ENCODE results near the gene GALNT11.

GALNT11 gene

DNA sequence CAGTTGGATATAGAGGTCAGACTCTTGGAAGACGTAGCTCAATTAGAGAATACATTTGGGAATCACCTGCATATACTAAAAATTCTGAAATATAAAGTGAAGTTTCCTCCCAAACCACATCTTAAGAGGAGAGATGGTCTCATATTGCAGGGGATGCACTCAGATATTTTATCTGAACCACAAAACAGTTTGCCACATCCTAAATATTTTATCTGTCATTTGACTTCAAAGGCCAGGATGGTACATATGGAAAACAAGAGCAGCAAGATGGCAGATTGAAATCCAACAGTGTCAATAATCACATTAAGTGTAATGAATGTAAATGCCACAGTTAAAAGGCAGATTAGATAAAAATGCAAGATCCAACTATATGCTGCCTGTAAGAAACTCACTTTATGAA is 97.1 kb downstream of the GALNT11 start:
- no peak for DNase-seq

DNA sequence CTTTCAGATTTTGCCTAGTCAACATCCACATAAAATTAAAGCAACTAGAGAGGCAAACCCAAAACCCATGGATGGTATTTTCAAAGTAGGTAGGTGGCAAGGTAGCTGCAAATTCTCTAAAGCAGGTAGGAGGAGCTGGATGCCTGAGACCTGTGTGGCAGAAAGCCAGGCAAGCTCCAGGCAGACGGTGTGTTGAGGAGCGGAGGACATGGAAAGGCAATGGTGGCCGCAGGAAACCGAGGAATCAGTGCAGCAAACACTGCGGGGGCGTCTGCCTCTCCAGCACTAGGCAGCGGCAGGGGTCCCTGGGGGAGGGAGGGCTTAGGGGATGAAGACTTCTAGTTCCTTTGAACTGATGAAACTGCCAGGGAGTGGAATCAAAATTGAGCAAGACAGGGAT is 101.3 kb downstream of the GALNT11 start:
- DNase-seq, result no peak

DNA sequence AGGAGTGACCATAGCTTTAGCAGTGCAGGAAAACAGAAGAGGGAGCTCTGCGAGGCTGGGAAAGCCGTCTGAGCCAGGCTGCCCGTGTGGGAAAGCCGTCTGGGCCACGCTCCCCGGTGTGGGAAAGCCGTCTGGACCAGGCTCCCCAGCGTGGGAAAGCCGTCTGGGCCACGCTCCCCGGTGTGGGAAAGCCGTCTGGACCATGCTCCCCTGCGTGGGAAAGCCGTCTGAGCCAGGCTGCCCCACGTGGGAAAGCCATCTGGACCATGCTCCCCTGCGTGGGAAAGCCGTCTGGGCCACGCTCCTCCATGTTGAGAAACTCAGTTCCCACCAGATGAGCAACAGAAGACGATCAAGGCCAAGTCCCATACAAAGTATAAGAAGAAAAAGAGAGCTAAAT is 101.8 kb downstream of the GALNT11 start:
- DNase-seq, result no peak

DNA sequence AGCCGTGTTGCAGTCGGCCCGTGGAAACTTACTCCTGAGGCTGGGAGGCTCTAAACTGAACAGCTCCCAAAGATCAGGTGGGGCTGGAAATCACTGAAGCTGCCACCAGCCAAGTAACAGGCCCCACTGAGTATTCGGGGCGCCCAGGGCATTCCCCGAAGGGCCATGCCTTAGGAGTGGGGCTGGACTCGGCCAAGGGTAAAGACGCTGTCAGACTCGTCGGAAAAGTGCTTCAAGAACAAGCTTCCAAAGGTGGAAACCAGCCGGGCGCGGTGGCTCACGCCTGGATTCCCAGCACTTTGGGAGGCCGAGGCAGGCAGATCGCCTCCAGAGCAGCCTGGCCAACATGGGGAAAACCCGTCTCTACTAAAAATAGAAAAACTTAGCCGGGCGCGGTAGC is 102.8 kb downstream of the GALNT11 start:
- DNase-seq, result no peak

DNA sequence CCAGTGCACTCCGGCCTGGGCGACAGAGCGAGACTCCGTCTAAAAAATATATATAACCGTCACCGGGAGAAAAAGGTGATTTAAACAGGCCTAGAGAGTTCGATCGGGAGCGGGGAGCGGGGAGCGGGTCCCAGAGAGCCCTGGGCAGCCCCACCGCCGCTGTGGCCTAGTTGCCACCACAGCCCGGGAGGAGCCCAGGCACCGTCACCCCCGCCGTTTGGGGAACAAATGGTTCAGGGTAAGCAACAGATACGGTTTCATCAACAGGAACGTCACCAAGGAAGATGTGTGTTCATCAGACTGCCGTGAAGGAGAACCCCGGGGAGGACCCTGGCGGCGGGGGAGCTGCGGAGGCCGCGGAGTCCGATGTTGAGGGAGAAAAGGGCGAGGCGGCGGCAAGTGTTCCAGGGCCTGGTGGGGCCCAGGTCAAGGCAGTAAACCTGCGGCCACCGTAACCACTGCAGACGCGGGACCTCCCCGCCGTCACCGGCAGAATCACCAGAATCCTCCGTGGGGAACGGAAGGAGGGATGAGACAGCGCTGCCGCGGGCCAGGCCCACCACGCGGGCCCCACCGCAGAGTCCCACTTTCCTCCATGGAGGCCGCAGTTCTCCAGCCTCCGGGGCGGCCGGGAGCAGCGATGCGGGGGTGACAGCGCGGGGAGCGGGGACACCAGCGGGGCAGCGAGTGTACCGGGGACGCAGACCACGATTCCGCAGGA is 103.4 kb downstream of the GALNT11 start:
- DNase-seq, result no peak

DNA sequence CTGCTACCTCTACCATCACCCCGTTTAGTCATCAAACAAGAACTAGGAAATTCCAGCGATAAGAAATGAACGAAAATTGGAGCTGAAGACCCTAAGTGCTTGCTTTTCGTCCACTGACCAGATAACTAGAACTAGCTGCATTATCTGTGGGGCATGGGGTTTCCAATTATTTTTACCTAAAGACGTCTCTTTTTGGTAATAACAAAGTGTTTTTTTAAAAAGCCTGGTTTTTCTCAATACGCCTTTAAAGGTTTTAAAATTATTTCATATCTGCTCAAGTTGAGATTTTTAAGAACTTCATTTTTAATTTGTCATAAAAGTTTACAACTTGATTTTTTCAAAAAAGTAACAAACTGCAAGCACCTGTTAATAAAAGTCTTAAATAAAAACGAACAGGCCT is 104.2 kb downstream of the GALNT11 start:
- DNase-seq, result no peak

DNA sequence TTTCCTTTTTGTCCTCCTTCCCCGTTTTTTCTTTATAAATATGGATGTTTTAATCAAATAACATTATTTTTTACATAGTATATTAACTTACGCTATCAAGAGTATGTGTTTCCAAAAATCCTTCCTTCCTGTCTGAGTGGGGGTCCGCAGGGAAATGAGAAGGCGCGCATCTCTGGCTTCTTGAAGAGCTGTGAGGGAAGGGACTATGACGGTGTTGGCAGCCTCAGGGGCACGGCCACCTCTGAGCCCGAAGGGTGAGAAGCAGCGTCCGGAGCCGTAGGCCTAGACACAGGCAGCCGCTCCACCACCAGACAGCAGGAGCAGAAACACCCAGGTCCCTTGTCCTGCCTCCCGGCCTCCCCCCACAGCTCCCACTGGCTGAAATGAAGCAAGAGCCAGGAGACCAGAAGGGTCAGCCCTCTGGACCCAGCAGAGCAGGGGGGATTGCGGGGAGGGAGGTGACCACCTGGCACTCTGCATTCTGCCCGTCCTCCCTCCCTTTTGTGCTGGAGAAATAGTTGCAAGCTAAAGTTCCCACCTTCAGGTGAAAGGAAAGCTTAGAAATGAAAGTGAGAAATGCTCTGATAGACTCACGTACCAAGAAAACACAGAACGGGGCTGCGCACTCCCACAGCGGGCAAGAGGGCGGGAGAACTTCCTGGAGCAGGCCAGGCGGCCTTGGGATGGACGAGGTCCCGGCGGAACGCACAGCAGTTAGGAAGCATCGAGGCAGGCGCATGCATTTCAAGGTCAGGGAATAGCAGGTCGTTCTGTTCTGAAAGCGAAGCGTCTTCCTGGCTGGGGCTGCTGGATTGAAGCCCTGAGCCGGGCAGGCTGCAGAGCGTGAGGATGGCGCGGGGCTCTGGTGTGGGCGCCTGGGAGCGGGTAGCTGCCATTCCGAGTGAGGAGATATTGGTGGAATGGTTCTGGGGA is 105.5 kb downstream of the GALNT11 start:
- no peak for DNase-seq

DNA sequence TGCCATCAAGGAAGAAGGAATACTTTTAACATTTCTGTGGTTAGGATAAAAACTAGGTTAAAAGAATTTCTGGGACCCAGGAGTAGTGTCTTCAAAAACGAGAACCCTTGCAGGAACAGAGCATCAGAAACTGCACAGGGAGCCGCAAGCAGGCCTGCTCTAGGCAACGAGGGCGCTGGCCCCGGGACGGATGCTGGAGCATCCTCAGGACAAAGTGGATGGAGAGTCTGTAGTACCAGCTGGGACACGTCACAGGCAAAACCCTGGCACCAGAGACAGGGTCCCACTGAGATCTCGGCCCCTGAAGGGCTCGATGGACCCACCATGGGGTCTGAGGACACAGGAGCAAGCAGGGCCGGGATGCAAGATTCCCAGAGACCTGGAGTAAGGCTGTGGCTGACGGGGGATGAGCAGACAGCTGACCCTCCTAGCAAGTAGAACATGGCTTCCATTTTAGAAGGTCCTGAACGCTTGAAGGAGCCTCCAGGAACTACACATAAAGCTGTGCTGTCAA is 106.6 kb downstream of the GALNT11 start:
- no peak for DNase-seq

DNA sequence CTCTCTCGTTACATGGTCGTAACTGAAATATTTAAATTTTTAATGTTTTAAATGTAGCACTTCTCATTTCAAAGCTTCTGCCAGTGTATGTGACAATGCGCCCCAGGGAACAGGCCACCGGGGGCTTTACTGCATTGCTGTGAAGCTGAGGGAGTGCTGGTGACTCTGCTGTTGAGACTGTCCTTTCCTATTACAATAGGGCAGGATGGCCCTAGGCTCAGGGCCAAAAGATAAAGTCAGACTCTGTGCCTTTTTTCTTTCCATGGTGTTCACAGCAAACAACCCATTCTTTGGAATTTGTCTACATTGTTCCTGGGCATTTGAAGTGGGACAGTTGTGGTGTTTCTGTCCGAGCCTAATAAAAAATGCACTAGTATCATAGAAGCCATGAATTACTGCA is 107.3 kb downstream of the GALNT11 start:
- DNase-seq, result no peak

DNA sequence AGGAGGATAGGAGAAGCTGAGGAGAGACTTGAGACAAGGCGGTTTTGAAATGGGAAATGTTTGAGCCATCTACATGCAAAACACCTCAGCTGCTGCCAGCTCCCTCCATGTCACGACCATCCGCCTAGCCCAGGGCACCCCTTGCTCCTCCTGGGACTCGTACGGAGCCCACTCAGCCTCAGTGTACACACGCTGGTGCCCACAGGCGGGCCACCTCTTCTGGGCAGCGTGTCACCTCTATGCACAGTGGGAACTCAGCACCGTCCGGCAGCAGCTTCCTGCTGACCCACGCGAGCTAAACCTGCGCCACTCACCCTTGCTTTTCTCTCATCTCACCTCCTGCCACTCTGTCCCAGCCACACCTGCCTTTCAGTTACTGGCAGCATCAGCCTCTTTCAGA is 108.3 kb downstream of the GALNT11 start:
- no peak for DNase-seq

DNA sequence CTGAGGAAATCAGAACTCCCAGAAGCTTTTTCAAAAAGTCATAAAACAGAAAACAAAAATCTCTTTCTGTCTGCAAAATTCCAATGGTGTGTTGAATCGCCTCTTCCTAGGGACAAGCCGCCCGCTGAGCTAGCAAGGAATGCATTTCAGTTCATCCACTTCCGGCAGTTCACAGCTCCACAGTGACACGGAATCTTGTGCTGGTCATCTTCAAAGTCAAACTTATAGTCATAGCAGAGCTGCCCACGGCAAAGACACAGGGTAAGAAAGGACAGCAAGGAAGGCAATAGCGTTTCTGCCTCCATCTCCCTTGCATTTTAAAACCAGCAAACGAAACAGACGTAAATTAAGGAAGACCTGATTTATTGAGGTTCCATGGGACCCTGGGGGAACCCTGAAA is 111.2 kb downstream of the GALNT11 start:
- no peak for DNase-seq

DNA sequence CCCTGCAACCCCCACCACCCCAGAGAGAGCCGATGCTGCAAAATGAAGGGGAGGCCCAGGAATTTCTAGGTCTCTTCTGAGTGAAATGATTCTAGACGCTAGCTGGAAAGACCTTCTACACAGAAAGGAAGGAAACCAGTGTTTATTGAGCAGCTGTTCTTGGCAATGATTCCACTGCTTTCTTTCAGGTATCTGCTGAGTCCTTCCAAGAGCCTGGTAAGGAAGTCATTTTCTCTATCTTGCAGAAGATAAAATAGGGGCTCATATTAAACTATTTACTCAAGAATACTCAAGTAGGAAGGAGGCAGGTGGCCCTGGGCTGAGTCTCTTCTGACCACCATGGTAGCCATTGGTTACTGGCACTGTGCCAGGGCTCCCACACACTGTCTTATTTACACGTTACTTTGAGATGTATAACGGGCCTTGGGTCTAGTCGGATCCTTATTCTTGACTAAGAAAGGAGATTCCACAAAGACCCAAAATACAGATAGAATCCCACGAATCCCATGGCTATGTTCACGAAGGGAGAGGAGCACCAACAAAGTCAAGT is 112.1 kb downstream of the GALNT11 start:
- DNase-seq, result no peak

DNA sequence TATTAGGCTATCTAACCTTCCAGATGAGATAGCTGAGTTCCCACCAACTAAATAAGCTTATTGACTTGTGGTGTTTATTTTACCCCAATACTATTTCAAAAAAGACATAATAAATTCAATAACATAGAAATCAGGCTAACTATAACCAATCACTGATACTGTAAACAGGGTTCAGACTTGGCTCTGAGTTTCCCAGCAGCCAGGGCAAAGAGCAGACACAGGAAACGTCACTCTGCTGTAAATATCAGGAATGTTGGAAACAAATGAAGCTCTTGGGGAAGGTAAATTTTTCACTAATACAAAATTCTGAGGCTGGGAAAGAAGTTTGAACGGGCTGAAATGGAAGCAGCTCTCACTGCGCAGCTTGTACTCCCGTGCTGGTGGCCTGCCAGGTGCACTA is 114.6 kb downstream of the GALNT11 start:
- DNase-seq, result no peak

DNA sequence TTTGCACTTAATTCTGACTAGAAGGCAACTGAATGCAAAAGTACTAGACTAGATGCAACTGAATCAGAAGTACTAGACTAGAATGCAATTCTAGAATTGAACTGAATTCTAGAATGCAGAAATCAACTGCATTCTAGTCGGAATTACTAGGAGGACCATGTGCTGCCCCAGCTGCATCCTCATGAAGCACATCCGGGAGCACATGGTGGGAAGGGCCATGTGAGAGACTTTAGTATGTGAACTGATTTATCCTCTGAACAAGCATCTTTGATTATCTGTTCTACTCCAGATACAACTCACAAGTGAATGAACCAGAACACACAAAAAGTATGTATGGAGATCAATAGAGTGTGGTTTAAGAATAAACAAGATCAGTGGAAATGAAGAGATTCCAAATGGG is 115.1 kb downstream of the GALNT11 start:
- DNase-seq, result no peak

DNA sequence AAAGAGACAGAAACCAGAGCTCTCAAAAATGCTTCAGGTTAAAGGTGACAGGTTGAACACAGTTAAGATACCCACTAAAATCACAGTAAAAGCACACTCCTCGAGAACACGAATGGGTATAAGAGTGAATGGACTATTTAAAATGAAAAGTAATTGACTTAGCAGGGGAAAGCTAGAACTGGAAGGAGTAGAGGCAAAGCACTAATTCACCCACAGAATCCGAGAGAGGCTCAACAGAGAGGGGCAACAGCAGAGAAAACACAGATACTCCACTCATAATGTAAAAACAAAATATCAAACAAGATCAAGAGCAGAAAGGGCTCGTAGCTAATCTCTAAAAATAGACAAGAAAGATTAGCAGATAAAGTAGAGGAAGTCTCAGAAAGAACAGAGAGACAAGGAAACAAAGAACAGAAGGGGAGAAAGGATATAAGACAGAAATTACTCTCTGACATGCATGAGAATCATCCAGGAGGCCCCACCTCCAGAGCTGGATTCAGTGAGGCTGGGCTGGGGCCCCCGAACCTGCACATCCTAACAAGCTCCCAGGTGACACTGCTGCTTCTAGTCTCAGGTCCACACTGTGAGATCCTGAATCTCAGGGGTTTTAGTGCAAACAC is 117.6 kb downstream of the GALNT11 start:
- no peak for DNase-seq

DNA sequence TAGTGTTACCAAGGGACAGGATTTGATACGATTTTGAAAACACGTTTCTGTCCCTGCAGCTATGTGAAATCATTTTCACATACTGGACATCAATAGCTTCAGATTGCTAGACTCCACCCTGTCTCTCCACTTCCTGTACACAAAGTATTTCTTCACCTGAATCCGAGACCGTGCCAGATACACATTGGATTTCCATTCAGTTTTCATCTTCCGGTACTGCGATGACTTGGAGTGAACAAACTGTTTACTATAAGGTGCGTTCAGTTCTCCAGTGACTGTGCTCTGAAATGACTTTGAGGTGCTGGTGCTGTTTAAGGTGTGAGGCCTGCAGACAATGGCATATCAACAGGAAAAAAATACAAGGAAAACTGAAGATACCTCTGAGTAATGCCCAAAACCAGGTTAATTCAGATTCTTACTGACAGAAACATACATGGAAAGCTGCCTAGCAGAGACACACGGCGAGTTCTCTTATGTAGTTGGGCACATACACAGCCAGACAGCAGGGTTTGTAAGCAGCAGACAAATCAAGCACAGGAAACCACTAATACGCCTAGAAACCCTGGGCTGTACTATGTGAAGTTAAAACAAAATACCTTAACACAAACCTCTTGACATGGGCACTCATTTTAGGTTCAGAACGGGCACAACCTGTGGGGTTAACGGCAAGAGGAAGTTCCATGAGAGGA is 119.2 kb downstream of the GALNT11 start:
- DNase-seq, result peak; percentile 62

DNA sequence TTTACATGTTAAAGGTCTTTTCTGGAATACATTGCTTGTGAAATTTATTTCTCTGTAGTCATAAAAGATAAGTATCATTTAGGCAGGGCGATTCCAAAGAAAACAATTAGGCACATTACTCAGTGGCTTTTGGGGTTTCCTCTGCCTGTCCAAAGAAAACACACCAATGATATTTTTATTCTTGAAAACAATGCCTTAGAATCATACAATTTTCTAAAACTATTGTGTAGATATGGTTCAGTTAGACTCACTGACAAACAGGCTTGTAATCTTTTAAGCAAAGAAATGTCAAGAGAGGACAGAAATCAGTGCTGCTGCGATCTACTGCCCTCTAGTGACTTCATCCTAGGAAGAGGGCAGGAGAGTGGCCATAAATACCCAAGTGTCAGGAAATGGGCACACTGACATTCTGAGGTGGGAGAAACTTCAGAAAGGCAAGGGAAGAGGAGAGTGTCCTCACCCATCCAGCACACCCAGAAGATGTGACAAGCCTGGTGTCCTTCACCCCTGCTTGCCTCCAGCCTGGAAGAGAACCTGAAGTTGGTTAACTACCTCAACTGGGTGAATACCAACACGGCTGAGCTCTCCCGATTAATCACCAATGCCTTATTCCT is 120.5 kb downstream of the GALNT11 start:
- peak; percentile 51 for DNase-seq

DNA sequence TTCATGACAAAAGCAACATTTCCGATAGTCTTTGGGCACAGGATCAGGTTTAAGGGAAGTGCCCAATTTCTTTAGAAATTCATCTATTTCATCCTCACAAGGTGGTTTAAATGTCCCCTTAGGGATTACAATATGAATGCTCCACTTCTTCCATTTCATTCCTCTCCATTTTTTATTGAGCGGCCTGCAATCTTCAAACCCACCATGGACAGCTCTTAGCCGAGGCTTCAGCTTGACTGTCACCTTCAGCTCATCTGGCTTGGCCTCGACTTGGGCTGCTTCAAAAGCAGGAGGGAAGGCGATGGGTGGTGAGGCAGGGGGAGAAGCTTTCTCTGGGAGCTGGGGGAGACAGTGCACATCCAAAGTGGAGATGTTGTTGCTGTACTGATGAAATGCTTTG is 123.2 kb downstream of the GALNT11 start:
- DNase-seq, result no peak

DNA sequence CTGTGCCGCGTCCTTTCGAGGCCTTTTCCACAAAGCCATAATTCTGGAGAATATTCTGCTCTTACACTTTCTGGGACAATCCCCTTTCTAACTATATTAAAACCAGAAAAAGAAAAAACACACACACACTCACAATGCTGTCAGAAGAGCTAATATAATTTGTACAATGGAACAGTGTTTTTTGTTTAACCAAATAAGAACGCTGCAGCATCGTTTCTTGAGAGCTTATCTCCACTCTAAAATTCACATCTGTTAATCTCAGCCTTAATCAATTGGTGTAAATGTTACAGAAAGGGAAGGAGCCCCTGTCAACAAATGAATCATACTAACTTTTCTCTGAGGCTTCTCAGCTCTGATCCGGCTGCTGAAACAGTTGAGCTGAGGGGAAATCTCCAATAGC is 123.9 kb downstream of the GALNT11 start:
- DNase-seq, result no peak

DNA sequence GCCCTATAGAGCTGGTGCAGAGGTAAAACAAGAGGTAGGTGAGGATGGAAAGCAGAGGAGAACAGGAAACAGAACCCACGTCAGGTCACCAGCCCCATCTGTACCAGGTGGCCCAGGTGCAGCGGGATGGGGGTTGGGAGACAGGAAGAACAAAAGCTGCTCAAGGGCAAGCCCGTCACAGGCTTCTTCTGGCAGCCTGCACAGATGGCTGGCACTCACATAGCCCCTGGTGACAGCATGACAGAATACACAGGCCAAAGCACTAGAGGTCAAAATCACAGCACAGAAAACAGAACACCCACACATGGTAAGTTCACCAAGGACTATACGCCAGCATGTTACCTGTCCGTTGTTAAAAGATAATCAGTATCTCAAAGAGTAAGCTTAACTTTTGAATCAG is 126.8 kb downstream of the GALNT11 start:
- DNase-seq, result no peak

DNA sequence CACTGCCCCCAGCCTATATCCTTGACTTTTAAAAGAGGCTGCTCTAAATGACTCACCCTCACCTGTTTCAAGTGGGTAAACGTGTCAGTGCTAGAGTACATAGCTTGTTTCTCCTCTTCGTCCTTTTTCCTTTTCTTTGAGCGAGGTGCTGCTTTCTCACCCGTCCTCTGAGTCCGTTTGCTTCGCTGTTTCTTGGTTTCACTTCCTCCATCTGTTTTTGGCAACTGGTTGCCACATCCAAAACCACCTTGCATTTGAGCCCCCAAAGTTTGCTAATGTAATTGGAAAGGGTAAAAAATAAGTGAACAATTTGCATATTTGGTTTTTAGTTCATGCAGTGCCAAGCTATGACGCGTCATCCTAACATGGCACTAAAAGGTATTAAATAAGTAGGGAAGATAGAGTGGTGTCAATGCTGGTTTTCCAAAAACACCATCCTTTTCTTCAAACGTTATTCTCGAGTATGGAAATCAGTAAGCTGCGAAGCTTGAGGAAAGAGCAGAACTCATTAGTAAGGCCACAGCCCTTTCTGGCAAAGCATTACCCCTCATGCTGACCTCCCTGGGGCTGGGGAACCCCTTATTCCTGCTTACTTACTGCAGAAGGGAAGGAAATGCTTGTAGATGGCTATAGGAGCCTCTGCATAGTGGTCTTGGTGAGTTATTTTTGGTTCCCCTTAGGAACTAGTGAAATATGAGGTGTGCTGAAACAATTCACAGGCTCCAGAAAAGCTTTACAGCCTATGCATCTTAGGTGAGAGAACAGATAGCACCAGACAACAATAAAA is 133.5 kb downstream of the GALNT11 start:
- peak; percentile 15 for DNase-seq

Data from activated CD4-positive, alpha-beta T cell treated with anti-CD3 and anti-CD28 coated beads, Interleukin-2, Interleukin-6, amounts not matched to agents 100 ng/mL and 50 ng/mL, durations not matched to agents 16 hours and 8 hours (primary cell).